Endodermal cell (in vitro differentiated cells): Measurements from ENCODE around the gene CD36. TPM values are rescaled to one million over a fixed set of nuclear protein-coding genes. Genes with fewer than 3 reads are reported as not detected.

Source experiments
- DNase-seq: peaks from one replicate; pipeline ENCODE4 v3.0.0-alpha.2; 2017
- H3K27ac ChIP-seq: 2 replicates; pipeline ENCODE4 v1.5.1; 2013; ENCODE audit warnings: mild to moderate bottlenecking, low read depth, low read length, moderate library complexity
- H3K27me3 ChIP-seq: 2 replicates; pipeline ENCODE4 v1.6.1; 2013; ENCODE audit warnings: mild to moderate bottlenecking, low read length, moderate library complexity; ENCODE audit not compliant: insufficient read depth, control insufficient read depth, poor library complexity, severe bottlenecking
- H3K36me3 ChIP-seq: 2 replicates; pipeline ENCODE4 v1.7.0; 2013; ENCODE audit warnings: mild to moderate bottlenecking, low read length, moderate library complexity; ENCODE audit not compliant: control insufficient read depth, insufficient read depth
- H3K4me1 ChIP-seq: one replicate; pipeline ENCODE4 v1.7.0; 2013; ENCODE audit warnings: low read length; ENCODE audit not compliant: control insufficient read depth, insufficient read depth
- H3K4me3 ChIP-seq: 2 replicates; pipeline ENCODE4 v1.5.1; 2013; ENCODE audit warnings: mild to moderate bottlenecking, low read length, moderate library complexity
- H3K9ac ChIP-seq: 2 replicates; pipeline ENCODE4 v1.6.1; 2013; ENCODE audit warnings: mild to moderate bottlenecking, low read length, moderate library complexity; ENCODE audit not compliant: poor library complexity, severe bottlenecking; ENCODE audit errors: extremely low read depth
- H3K9me3 ChIP-seq: 2 replicates; pipeline ENCODE4 v1.6.1; 2013; ENCODE audit warnings: mild to moderate bottlenecking, low read length, moderate library complexity; ENCODE audit not compliant: control insufficient read depth
- H3K27ac Mint-ChIP-seq: 2 replicates; pipeline ENCODE4 v1.8.0; 2020; ENCODE audit warnings: mixed read lengths
- H3K27me3 Mint-ChIP-seq: 2 replicates; pipeline ENCODE4 v1.8.0; 2021; ENCODE audit warnings: mild to moderate bottlenecking, mixed read lengths; ENCODE audit not compliant: insufficient read depth
- H3K36me3 Mint-ChIP-seq: 2 replicates; pipeline ENCODE4 v1.8.0; 2020; ENCODE audit warnings: low read depth, mixed read lengths
- H3K4me1 Mint-ChIP-seq: 2 replicates; pipeline ENCODE4 v1.8.0; 2020; ENCODE audit warnings: mixed read lengths
- H3K4me3 Mint-ChIP-seq: 2 replicates; pipeline ENCODE4 v1.8.0; 2020; ENCODE audit warnings: mild to moderate bottlenecking, moderate library complexity, mixed read lengths
- H3K9me3 Mint-ChIP-seq: 2 replicates; pipeline ENCODE4 v1.8.0; 2020; ENCODE audit warnings: mild to moderate bottlenecking, mixed read lengths
- CTCF ChIP-seq: fragments of 200-600 bp; sonication (generic); conservative IDR thresholded peaks from 2 replicates; pipeline ENCODE4 v1.5.0; 2021; ENCODE audit warnings: antibody characterized with exemption, mild to moderate bottlenecking
- WGBS, 2 experiments: methylation state at CpG; one replicate each; pipeline versions ENCODE4 v1.1.5 to v1.1.7; 2013; ENCODE audit warnings: missing lambda C conversion rate in 2 of 2, mixed read lengths in 1 of 2; ENCODE audit not compliant: insufficient coverage in 1 of 2, insufficient read length in 1 of 2; 5-methylcytosine and 5-hydroxymethylcytosine counted together
- total RNA-seq, 2 donors: library from RNA; stranded (reverse); fragmentation: NEBNext Ultra II Directional in 1 of 2; extraction: Animal tissue kit (Norgen Biotek cat#: 25700) in 1 of 2; gene quantifications; 2 replicates in 1 of 2; 3 replicates in 1 of 2; pipeline ENCODE4 v1.2.1, GENCODE V29; 2021

The CD36 gene
- total RNA-seq, 2 donors from 2014 or later = 0.18 to 0.29 TPM

GRCh38 chr7:80630608-80631405 lies 7.6 kb upstream of the CD36 start:
- TF ChIP-seq CTCF = no peak
- H3K9me3 ChIP-seq = no peaks in the 10 kb centered on the region
- Mint-ChIP-seq H3K4me3 (no peak overlapping the region), H3K4me1 (peaks cover 16% of the 10 kb centered on the region), H3K36me3 (no peaks in the 10 kb centered on the region), H3K9me3 (no peaks in the 10 kb centered on the region), H3K27me3 (no peaks in the 10 kb centered on the region), H3K27ac (no peak overlapping the region)
- H3K27me3 ChIP-seq = no peaks in the 10 kb centered on the region
- H3K4me1 ChIP-seq = peaks cover 5% of the 10 kb centered on the region
- H3K36me3 ChIP-seq = no peaks in the 10 kb centered on the region
- 91 to 95% methylated on average over 5 to 7 of the region's 7 CpGs for WGBS, 2 experiments
- no peak for DNase-seq
- H3K27ac ChIP-seq = no peak overlapping the region
- no peak overlapping the region for H3K4me3 ChIP-seq
- no peak overlapping the region for H3K9ac ChIP-seq

GRCh38 chr7:80631421-80631820 lies 7.0 kb upstream of the CD36 start:
- no peak for DNase-seq
- H3K36me3 Mint-ChIP-seq = no peaks in the 10 kb centered on the region
- H3K27ac ChIP-seq = no peak overlapping the region
- H3K36me3 ChIP-seq = no peaks in the 10 kb centered on the region
- H3K9ac ChIP-seq = no peak overlapping the region
- no peak overlapping the region for H3K27ac Mint-ChIP-seq
- no peaks in the 10 kb centered on the region for H3K27me3 Mint-ChIP-seq
- H3K4me3 Mint-ChIP-seq = no peak overlapping the region
- no peak for TF ChIP-seq CTCF
- no peaks in the 10 kb centered on the region for H3K27me3 ChIP-seq
- no peak overlapping the region for H3K4me3 ChIP-seq
- H3K4me1 ChIP-seq = peaks cover 5% of the 10 kb centered on the region
- no peaks in the 10 kb centered on the region for H3K9me3 Mint-ChIP-seq
- H3K9me3 ChIP-seq = no peaks in the 10 kb centered on the region
- peaks cover 16% of the 10 kb centered on the region for H3K4me1 Mint-ChIP-seq

GRCh38 chr7:80632139-80632538 lies 6.3 kb upstream of the CD36 start:
- no peak for TF ChIP-seq CTCF
- whole genome bisulfite sequencing, 2 experiments = 89% methylated on average over 1 of the region's 1 CpG; no CpG with 5 or more reads in 1 of the 2 experiments

More at GRCh38 chr7:80632139-80632538, 6.3 kb upstream of the CD36 start:
- no peak for DNase-seq
- no peak overlapping the region for H3K4me3 Mint-ChIP-seq
- peaks cover 14% of the 10 kb centered on the region for H3K4me1 Mint-ChIP-seq
- Histone ChIP-seq H3K4me3 (no peak overlapping the region), H3K27me3 (no peaks in the 10 kb centered on the region), H3K9me3 (no peaks in the 10 kb centered on the region), H3K4me1 (peaks cover 5% of the 10 kb centered on the region), H3K36me3 (no peaks in the 10 kb centered on the region), H3K9ac (no peak overlapping the region), H3K27ac (no peak overlapping the region)
- H3K27ac Mint-ChIP-seq = no peak overlapping the region
- no peaks in the 10 kb centered on the region for H3K27me3 Mint-ChIP-seq
- no peaks in the 10 kb centered on the region for H3K36me3 Mint-ChIP-seq
- no peaks in the 10 kb centered on the region for H3K9me3 Mint-ChIP-seq
